ENCODE measurements around the gene ESRP2. TPM values are rescaled to one million over a fixed set of nuclear protein-coding genes. Genes with fewer than 3 reads are reported as not detected.

The ESRP2 gene
- total RNA-seq, 2 donors from 2014 or later: 0.23 TPM; not detected in 1

GRCh38 chr16:68187505-68187904 is 48.4 kb downstream of the ESRP2 start:
- intact Hi-C loops (cut with DNase I): loop anchor here in 1 of 2 donors (5.0 kb wide), 1 partner anchor 600 kb away; no protein-coding TSS in a partner anchor
- no peak for DNase-seq (ENCODE audit: low spot score)

- no peak for DNase-seq (ENCODE audit: low spot score)
- intact Hi-C loops (cut with DNase I): loop anchor here in 1 of 2 donors (5.0 kb wide), 1 partner anchor 600 kb away; no protein-coding TSS in a partner anchor
Measured at GRCh38 chr16:68186877-68187276, 49.0 kb downstream of the ESRP2 start.

- intact Hi-C loops (cut with DNase I): no loop called here
- no peak for DNase-seq (ENCODE audit: low spot score)
Measured at GRCh38 chr16:68183046-68183445, 52.9 kb downstream of the ESRP2 start.

- no peak for DNase-seq (ENCODE audit: low spot score)
- intact Hi-C loops (cut with DNase I): no loop called here
Measured at GRCh38 chr16:68179855-68180254, 56.1 kb downstream of the ESRP2 start.

GRCh38 chr16:68179196-68179795 is 56.6 kb downstream of the ESRP2 start:
- DNase-seq (ENCODE audit: low spot score): no peak
- intact Hi-C loops (cut with DNase I): no loop called here

Small RNA genes within 50 kb of the gene (microRNA-seq; reads per million reads assigned to microRNA genes)
- 0 reads per million in 2 donors for gene MIR6773 (ENCODE audit: borderline microRNAs expressed in 2 of 2)

Other genes starting within 250 kb of the ESRP2 start
- gene DPEP2, start 236.6 kb downstream of the ESRP2 start, total RNA-seq: 1 to 10 TPM; 1.1 to 3.0 TPM
- gene DPEP2NB, start 220.2 kb downstream of the ESRP2 start, total RNA-seq: not detected
- 1 to 10 TPM; 5.4 to 5.8 TPM for gene DDX28, start 212.9 kb downstream of the ESRP2 start, total RNA-seq
- 10 to 100 TPM in 1 of 2 donors, 1 to 10 TPM in 1; 6.6 to 11.6 TPM for gene DUS2, start 212.8 kb downstream of the ESRP2 start, total RNA-seq
- gene NFATC3, start 150.8 kb downstream of the ESRP2 start, total RNA-seq: 10 to 100 TPM; 28.0 to 30.8 TPM
- 10 to 100 TPM; 11.6 to 21.9 TPM for gene PLA2G15, start 9.2 kb upstream of the ESRP2 start, total RNA-seq
- gene SLC7A6, start 28.4 kb upstream of the ESRP2 start, total RNA-seq: 10 to 100 TPM; 28.4 to 39.7 TPM
- gene SLC7A6OS, start 74.8 kb upstream of the ESRP2 start, total RNA-seq: 10 to 100 TPM in 1 of 2 donors, 1 to 10 TPM in 1; 9.9 to 12.5 TPM
- gene PRMT7, start 74.9 kb upstream of the ESRP2 start, total RNA-seq: 10 to 100 TPM; 18.1 to 22.9 TPM
- gene SMPD3, start 212.4 kb upstream of the ESRP2 start, total RNA-seq: under 1 TPM; 0.19 to 0.23 TPM

Measured in posterior vena cava (tissue), 2 donors.